Caco-2 (cell line): ENCODE results near the gene PGLYRP3. TPM values are rescaled to one million over a fixed set of nuclear protein-coding genes. Genes with fewer than 3 reads are reported as not detected.

Experiments used
- BruUV-seq: library from RNA; stranded (reverse); fragments of 400-500 nt; replicated peaks from 2 replicates; lab custom pipeline; 2021; lab: Mats Ljungman, UMichigan
- CTCF ChIA-PET: fragments of 300-600 bp; sonication (Branson Sonifier 250); formaldehyde crosslinking; loops from one replicate; lab custom pipeline; 2022; ENCODE audit warnings: antibody characterized with exemption; lab: Charles Lee
- POLR2A ChIA-PET: fragments of 300-600 bp; sonication (Branson Sonifier 250); formaldehyde crosslinking; loops from one replicate; lab custom pipeline; 2022; ENCODE audit warnings: antibody characterized with exemption; lab: Charles Lee
- DNase-seq, 2 experiments: peaks; one replicate each; pipeline versions ENCODE4 v3.0.0 to v3.0.0-alpha.2; 2020 to 2022
- H3K27me3 ChIP-seq: replicated peaks from 2 replicates; pipeline ENCODE4 v1.6.0; 2011; ENCODE audit warnings: low read length; ENCODE audit not compliant: control insufficient read depth, insufficient read depth
- H3K36me3 ChIP-seq: 2 replicates; pipeline ENCODE4 v1.5.1; 2011; ENCODE audit warnings: low read length; ENCODE audit not compliant: control insufficient read depth, insufficient read depth
- H3K4me1 ChIP-seq: fragments of 250-450 bp; sonication (Bioruptor Pico); 2 replicates; pipeline ENCODE4 v1.5.1; 2020; ENCODE audit warnings: mild to moderate bottlenecking
- H3K4me3 ChIP-seq: 2 replicates; pipeline ENCODE4 v1.5.1; 2011; ENCODE audit warnings: low read depth, mild to moderate bottlenecking, control low read depth, low read length
- H3K9me3 ChIP-seq: fragments of 250-450 bp; sonication (Bioruptor Pico); 2 replicates; pipeline ENCODE4 v1.5.1; 2020; ENCODE audit warnings: mild to moderate bottlenecking, moderate library complexity
- H3K27ac Mint-ChIP-seq: one replicate; pipeline ENCODE4 v1.8.0; 2022; ENCODE audit warnings: mixed read lengths; ENCODE audit not compliant: unreplicated experiment
- H3K27me3 Mint-ChIP-seq: one replicate; pipeline ENCODE4 v1.8.0; 2022; ENCODE audit warnings: mixed read lengths; ENCODE audit not compliant: insufficient read depth, unreplicated experiment
- H3K36me3 Mint-ChIP-seq: one replicate; pipeline ENCODE4 v1.8.0; 2022; ENCODE audit warnings: mild to moderate bottlenecking, mixed read lengths; ENCODE audit not compliant: insufficient read depth, unreplicated experiment
- H3K4me1 Mint-ChIP-seq: one replicate; pipeline ENCODE4 v1.8.0; 2022; ENCODE audit warnings: low read depth, mixed read lengths; ENCODE audit not compliant: unreplicated experiment
- H3K4me3 Mint-ChIP-seq: one replicate; pipeline ENCODE4 v1.8.0; 2022; ENCODE audit warnings: mild to moderate bottlenecking, moderate library complexity, mixed read lengths; ENCODE audit not compliant: unreplicated experiment
- H3K9me3 Mint-ChIP-seq: one replicate; pipeline ENCODE4 v1.8.0; 2022; ENCODE audit warnings: mixed read lengths; ENCODE audit not compliant: unreplicated experiment
- intact Hi-C: fragments of 100-400 bp; cut with micrococcal nuclease; formaldehyde crosslinking; loops from one replicate; pipeline ENCODE4 v1.10.0; 2022; ENCODE audit not compliant: unreplicated experiment
- total RNA-seq: library from RNA; stranded (reverse); gene quantifications from 2 replicates; pipeline ENCODE4 v1.2.3, GENCODE V29; 2022
- TF ChIP-seq, protein P1 (sequence below), 2 experiments: fragments of 200-600 bp in 1 of 2; IDR thresholded peaks; 1 replicate in 1 of 2; 2 replicates in 1 of 2; pipeline versions ENCODE4 v1.5.1 to v1.8.0; 2011 to 2022; ENCODE audit warnings: antibody characterized with exemption in 1 of 2, control low read depth in 1 of 2, inconsistent platforms in 1 of 2, low read depth in 1 of 2, low read length in 1 of 2, mild to moderate bottlenecking in 1 of 2, moderate library complexity in 1 of 2; ENCODE audit not compliant: insufficient read depth in 1 of 2, severe bottlenecking in 1 of 2, unreplicated experiment in 1 of 2

Gene PGLYRP3
- total RNA-seq, 1 experiment from 2014 or later = not detected

DNA sequence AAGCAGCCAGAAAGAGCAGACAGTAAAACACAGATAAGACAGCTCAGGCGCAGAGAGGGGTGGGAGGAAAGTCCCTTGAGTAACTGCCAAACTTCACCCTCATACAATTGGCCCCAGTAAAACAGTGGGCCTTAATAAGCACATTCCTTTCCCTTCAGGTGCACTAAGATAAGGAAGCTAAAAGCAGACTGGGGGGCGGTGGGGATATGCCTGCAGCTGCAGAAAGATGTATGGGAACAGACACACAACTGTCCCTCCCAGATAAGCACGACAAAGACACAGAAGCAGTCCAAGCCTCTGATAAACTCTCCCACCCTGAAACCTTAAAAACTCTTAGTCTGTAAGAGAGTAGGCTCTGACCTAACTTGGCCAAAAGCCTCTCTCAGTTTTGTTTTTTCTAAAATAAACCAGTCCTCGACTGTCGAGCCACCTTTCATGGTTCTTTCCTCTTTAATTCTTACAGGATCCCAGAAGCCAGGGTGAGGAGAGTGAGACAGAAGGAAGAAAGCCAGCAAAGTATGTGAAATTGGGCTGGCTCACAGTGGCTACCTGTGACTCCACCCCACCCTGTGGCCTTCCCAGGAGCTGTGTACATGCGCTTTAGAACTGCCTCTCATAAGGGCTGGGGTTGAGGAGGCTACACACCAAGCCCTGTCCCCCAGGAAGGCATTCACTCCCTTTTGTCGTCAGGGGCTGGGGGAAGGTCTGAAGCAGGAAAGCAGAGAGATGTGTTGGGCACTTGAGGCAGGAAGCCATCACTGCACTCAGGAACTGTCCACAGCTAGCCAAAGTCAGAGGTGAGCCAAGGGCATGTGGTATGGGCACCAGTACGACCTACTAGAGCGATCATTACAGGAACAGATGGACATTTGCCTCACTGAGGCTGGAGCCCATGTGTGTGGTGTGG lies 31.3 kb upstream of the PGLYRP3 start:
- Mint-ChIP-seq H3K27ac (no peak overlapping the region), H3K4me1 (peaks cover 25% of the 10 kb centered on the region), H3K27me3 (peaks cover 4% of the 10 kb centered on the region), H3K4me3 (no peak overlapping the region), H3K9me3 (no peaks in the 10 kb centered on the region), H3K36me3 (no peaks in the 10 kb centered on the region)
- DNase-seq = no peak
- peaks cover 22% of the 10 kb centered on the region for H3K4me1 ChIP-seq
- no peaks in the 10 kb centered on the region for H3K27me3 ChIP-seq
- no peaks in the 10 kb centered on the region for H3K36me3 ChIP-seq
- H3K9me3 ChIP-seq = no peaks in the 10 kb centered on the region
- H3K4me3 ChIP-seq = no peak overlapping the region
- POLR2A ChIA-PET = interaction anchor here (0.6 kb wide), 1 partner anchor 295 kb away, joined by 3 read pairs; no protein-coding TSS in a partner anchor
- intact Hi-C loops = no loop called here
- CTCF ChIA-PET = interaction anchor here (0.5 to 1.4 kb wide), 2 partner anchors 9 to 16 kb away, joined by 4 to 7 read pairs; no protein-coding TSS in a partner anchor
- no TSS peak for BruUV-seq
- TF ChIP-seq, protein P1, sequence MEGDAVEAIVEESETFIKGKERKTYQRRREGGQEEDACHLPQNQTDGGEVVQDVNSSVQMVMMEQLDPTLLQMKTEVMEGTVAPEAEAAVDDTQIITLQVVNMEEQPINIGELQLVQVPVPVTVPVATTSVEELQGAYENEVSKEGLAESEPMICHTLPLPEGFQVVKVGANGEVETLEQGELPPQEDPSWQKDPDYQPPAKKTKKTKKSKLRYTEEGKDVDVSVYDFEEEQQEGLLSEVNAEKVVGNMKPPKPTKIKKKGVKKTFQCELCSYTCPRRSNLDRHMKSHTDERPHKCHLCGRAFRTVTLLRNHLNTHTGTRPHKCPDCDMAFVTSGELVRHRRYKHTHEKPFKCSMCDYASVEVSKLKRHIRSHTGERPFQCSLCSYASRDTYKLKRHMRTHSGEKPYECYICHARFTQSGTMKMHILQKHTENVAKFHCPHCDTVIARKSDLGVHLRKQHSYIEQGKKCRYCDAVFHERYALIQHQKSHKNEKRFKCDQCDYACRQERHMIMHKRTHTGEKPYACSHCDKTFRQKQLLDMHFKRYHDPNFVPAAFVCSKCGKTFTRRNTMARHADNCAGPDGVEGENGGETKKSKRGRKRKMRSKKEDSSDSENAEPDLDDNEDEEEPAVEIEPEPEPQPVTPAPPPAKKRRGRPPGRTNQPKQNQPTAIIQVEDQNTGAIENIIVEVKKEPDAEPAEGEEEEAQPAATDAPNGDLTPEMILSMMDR (IDR thresholded peaks at IDR 0.05; ENCODE audit: insufficient read depth in 1 of 2, low read depth in 1 of 2, low read length in 1 of 2, severe bottlenecking in 1 of 2, unreplicated experiment in 1 of 2) = no peak

DNA sequence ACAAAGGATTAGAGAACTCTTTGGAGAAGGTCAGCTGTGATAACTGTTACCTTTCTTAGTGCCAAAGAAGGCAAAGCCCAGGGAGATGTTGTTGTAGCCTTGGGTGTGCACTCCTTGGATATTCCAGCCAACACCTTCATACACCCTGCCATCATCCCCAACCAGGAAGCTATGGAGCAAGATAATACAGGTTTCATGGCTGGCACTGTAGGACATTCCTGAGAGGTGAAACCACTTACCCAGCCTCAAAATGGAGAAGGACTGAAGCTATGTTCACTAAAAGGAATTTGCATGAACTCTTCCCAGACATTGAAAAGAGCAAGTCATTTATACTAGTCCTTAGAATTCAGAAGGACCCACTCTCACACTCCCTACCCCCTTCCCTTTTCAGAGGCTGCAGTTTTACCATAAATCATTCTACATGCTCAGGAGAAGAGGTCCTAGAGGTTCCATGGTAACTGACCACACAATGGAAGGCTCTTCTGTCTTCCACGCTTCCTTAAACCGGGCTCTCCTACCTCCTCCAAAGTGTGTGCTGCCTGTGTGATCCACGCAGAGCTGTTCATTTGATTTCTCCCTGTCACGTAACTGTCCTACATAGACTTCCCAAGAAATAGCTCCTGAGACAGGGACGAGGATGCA lies 30.4 kb upstream of the PGLYRP3 start:
- H3K9me3 Mint-ChIP-seq = peaks cover 5% of the 10 kb centered on the region
- H3K4me3 ChIP-seq = no peak overlapping the region
- ChIA-PET POLR2A (no interaction called here), CTCF (interaction anchor here (1.4 kb wide), 1 partner anchor 10 kb away, joined by 7 read pairs; no protein-coding TSS in a partner anchor)
- H3K27me3 Mint-ChIP-seq = no peaks in the 10 kb centered on the region
- no TSS peak for BruUV-seq
- H3K4me1 Mint-ChIP-seq = peaks cover 33% of the 10 kb centered on the region
- DNase-seq = no peak
- intact Hi-C loops = no loop called here
- H3K9me3 ChIP-seq = no peaks in the 10 kb centered on the region
- peaks cover 29% of the 10 kb centered on the region for H3K4me1 ChIP-seq
- H3K36me3 Mint-ChIP-seq = no peaks in the 10 kb centered on the region
- no peak overlapping the region for H3K4me3 Mint-ChIP-seq
- no peaks in the 10 kb centered on the region for H3K27me3 ChIP-seq
- TF ChIP-seq, protein P1 (IDR thresholded peaks at IDR 0.05; ENCODE audit: insufficient read depth in 1 of 2, low read depth in 1 of 2, low read length in 1 of 2, severe bottlenecking in 1 of 2, unreplicated experiment in 1 of 2) = no peak
- H3K36me3 ChIP-seq = no peaks in the 10 kb centered on the region
- H3K27ac Mint-ChIP-seq = no peak overlapping the region

DNA sequence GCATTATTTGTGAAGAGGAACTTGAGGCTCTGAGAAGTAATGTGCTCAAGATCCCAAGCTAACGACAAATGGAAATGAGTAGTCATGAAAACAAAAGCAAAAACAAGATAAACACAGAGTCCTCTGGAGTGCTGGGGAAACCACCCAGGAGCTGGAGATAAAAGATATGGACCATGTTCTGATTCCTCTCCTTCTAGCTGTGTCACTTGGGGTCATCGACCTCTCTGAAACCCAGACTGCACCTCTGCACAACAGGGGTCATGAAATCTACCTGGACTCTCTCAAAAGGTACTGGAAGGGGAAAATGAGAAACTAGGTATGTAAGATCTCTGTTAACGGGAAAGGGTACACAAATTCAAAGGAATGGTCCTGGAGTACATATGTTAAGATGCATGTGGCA lies 29.4 kb upstream of the PGLYRP3 start:
- intact Hi-C loops = no loop called here
- TF ChIP-seq, protein P1 (IDR thresholded peaks at IDR 0.05; ENCODE audit: insufficient read depth in 1 of 2, low read depth in 1 of 2, low read length in 1 of 2, severe bottlenecking in 1 of 2, unreplicated experiment in 1 of 2) = no peak
- Histone ChIP-seq H3K9me3 (no peaks in the 10 kb centered on the region), H3K27me3 (no peaks in the 10 kb centered on the region), H3K36me3 (no peaks in the 10 kb centered on the region), H3K4me3 (no peak overlapping the region), H3K4me1 (peaks cover 36% of the 10 kb centered on the region)
- ChIA-PET POLR2A (no interaction called here), CTCF (no interaction called here)
- H3K36me3 Mint-ChIP-seq = no peaks in the 10 kb centered on the region
- no peak overlapping the region for H3K4me3 Mint-ChIP-seq
- no peak for DNase-seq
- no peak overlapping the region for H3K27ac Mint-ChIP-seq
- no peaks in the 10 kb centered on the region for H3K27me3 Mint-ChIP-seq
- BruUV-seq = no TSS peak
- peaks cover 14% of the 10 kb centered on the region for H3K9me3 Mint-ChIP-seq
- H3K4me1 Mint-ChIP-seq = peaks cover 41% of the 10 kb centered on the region
